GM12873 (cell line): ENCODE data around the gene SEC61B.
A peak's percentile ranks its signal among the peaks of the same experiment; 100 is the strongest.

ENCODE experiments used
- TF ChIP-seq, protein P1 (sequence below): IDR thresholded peaks from 2 replicates; pipeline ENCODE4 v1.5.1; 2012; ENCODE audit warnings: low read depth, mild to moderate bottlenecking, moderate library complexity, low read length, control low read depth; ENCODE audit not compliant: insufficient read depth; ENCODE audit errors: missing control alignments

The SEC61B gene

DNA sequence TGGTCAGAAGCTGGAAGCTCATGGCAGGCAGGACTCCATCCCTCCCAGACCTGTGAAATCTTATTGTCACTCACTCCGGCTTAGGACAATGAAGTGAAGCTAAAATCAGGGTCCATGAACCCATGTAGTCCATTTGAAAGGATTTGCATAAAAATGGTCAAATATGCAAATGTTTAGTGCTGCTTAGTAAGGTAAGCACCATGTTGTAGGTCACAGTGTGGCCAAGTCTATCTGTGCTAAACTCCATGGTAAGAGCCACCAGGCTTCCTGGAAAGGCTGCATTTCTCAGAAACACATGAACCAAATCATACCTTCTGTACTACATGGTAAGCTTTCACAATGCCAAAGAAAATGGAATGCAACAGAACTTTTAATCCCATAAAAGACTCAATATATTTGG is 6.0 kb upstream of the SEC61B start:
- TF ChIP-seq, protein P1, sequence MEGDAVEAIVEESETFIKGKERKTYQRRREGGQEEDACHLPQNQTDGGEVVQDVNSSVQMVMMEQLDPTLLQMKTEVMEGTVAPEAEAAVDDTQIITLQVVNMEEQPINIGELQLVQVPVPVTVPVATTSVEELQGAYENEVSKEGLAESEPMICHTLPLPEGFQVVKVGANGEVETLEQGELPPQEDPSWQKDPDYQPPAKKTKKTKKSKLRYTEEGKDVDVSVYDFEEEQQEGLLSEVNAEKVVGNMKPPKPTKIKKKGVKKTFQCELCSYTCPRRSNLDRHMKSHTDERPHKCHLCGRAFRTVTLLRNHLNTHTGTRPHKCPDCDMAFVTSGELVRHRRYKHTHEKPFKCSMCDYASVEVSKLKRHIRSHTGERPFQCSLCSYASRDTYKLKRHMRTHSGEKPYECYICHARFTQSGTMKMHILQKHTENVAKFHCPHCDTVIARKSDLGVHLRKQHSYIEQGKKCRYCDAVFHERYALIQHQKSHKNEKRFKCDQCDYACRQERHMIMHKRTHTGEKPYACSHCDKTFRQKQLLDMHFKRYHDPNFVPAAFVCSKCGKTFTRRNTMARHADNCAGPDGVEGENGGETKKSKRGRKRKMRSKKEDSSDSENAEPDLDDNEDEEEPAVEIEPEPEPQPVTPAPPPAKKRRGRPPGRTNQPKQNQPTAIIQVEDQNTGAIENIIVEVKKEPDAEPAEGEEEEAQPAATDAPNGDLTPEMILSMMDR: no peak

DNA sequence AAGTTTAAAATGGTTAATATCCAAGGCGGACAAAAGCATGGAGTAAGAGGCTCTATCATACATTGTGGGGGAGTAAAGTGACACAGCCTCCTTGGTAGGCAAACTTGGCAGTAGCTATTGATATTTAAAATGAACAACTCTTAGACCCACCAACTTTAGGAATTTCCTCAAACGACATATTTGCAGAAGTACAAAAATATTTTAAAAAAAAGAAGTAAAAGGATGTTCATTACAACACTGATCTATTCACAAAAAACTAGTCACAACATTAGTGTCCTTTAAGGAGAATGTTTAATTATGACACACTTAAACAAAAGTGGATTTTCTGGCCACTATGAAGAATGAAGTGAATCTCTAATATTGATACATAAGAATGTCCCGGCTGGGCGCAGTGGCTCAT is 2.1 kb upstream of the SEC61B start:
- TF ChIP-seq, protein P1: no peak

DNA sequence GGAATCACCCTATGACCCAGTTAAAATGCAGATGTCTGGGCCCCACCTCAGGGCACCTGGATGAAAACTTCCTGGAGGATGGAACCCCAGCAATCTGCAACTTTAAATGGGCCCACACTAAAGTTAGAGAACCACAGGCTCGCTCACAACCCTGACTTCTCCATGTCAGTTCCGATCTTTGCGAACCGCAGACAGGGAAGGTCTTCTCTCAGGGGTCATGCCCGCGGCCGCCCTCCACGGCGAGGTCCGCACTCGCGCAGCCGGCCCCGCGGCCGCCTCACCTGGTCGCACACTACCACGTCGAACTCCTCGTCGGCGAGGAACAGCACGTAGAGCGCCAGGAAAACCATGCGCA is 839 bp upstream of the SEC61B start:
- TF ChIP-seq, protein P1: no peak

DNA sequence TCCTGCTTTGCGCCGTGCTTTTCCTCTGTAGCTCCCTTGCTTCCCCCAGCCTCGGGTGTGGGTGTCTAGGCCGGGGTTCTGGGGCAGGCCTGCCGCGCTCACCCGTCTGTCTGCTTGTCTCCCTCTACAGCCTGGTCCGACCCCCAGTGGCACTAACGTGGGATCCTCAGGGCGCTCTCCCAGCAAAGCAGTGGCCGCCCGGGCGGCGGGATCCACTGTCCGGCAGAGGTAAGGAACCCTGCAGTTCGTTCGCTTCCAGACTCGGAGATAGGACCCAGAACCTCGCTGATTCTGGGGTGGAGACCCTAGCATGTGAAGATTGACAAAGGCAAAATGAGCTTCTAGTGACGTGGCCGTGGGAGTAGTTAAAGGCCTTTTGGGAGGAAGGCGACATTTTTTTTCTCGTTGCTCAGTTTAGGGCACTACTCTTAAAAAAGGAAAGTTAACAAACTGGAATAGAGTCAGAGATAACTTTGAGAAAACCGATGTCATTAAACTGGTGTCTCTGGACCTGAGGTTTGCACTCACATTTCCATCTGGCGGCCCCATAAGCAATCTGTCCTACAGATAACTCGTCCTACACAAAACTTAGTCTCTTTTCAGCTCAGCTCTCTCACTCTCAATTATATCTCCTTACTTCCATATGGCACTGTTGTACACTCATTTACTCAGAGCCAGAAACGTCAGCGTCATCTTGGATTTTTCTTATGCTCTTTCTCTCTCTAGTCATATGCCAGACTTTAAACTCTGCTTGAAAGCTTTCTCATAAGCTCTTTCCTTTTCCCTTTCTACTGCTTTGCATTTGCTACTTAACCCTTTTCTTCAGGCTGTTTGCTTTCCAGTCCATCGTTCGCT is 561 bp downstream of the SEC61B start:
- TF ChIP-seq, protein P1: no peak

DNA sequence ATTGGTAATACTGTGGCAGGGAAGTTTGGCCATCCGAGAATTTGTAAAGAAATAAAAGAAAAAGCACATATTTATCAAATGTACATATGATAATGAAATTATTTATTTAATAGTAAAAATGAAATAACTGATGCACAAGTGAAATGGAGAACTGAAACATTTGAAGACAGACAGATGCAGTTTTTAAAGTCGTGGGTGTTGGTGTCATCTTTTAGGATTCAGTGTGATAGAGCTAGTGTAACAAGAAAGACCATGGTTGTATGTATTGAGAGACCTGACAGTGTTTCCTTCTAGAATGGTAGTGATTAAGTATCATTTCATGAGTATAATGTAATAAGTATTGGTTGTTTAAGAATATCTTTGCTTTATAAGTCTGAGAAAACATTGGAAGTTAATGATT is 2.4 kb downstream of the SEC61B start:
- TF ChIP-seq, protein P1: no peak

DNA sequence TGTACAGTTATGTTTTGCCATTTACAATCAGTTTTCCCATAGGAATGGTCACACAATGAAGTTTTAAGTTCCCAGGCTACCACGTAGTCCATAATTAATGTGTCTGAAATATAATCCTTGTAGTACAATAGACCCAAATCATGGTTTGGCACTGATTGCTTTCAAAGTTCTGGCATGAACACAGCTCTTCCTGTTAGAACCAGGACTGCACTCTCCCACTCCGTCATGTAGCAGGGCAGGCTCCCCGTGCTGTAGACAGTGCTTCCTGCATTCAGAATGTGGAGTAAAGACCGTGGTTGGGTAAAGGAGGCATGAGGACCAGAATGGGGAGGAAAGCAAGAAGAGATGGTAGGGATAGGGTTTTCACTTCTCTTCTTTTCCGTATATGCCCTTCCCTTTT is 4.0 kb downstream of the SEC61B start:
- TF ChIP-seq, protein P1: no peak

DNA sequence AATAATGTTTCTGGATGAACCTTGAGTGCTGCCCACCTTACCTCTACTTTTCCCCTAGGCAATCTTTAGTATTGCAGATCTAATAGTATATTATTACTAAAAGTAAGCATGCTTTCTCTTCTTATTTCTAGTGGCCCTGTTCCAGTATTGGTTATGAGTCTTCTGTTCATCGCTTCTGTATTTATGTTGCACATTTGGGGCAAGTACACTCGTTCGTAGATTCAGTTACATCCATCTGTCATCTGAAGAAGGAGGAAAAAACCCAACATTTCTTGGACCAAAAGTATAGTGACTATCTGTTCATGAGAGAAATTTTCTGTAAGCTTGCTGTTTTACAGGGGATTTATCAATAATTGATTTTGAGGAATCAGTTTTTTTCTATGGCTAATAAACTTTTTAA is 8.1 kb downstream of the SEC61B start:
- TF ChIP-seq, protein P1: no peak

DNA sequence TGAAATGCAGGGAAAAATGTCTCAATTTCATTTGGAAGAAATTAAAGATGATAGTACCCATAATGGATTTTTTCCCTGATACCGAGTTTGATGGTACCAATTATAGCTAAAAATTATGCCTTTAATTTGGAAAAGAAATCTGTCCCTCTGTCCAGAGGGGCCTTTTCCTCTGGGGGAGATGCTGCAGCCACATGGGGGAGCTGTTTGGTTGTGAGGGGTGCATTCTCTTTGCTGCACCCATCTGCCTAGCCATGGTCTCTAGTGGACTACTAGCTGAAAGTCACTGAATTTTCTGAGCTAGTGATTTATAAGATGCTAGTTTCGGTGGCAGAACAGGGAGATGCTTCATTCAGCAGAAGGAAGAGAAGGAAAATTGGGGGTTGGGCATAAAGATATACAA is 9.6 kb downstream of the SEC61B start:
- TF ChIP-seq, protein P1: peak; percentile 85
